ENCODE results near the gene PDCD4. TPM values are rescaled to one million over a fixed set of nuclear protein-coding genes. Genes with fewer than 3 reads are reported as not detected.
"Not testable (repeated sequence)": the region's sequence is repeated elsewhere in the genome, so short reads cannot be mapped to it uniquely, and the experiment has no call there.

Gene PDCD4
- total and polyA plus RNA-seq, 2 donors (not counting 3 experiments of a cell fraction or from before 2014, with no cell fraction given): 14.4 to 47.9 TPM

- H2AFZ ChIP-seq (ENCODE audit: low read depth, low read length); H3K4me2 ChIP-seq (ENCODE audit: insufficient read depth, low read length); dilution Hi-C loops (cut with MboI; ENCODE audit: extremely low pct_ligation_motif_present, low sequenced_read_pairs); BruUV-seq (replicated peaks); DNase-seq (ENCODE audit: low read depth, low spot score); H3K79me2 ChIP-seq (ENCODE audit: control insufficient read depth, insufficient read depth, low read length); H3K36me3 ChIP-seq (ENCODE audit: control insufficient read depth in 2 of 2, extremely low read depth in 1 of 2, insufficient read depth in 2 of 2, low read length in 2 of 2); H3K4me3 ChIP-seq (replicated peaks in 1 of 3; ENCODE audit: insufficient read depth in 1 of 3, low read depth in 1 of 3, low read length in 3 of 3); H3K9ac ChIP-seq (replicated peaks; ENCODE audit: extremely low read depth, insufficient read depth, low read length); POLR2A ChIA-PET; H3K27ac ChIP-seq (ENCODE audit: insufficient read depth, low read depth, low read length); H3K4me1 ChIP-seq (ENCODE audit: control insufficient read depth, extremely low read depth, insufficient read depth, low read length); H4K20me1 ChIP-seq (replicated peaks; ENCODE audit: control insufficient read depth, extremely low read depth, insufficient read depth, low read length); H3K27me3 ChIP-seq (ENCODE audit: control insufficient read depth in 2 of 2, insufficient read depth in 2 of 2, low read length in 2 of 2); H3K9me1 ChIP-seq (replicated peaks; ENCODE audit: control insufficient read depth, extremely low read depth, insufficient read depth, low read length); H3K9me3 ChIP-seq (replicated peaks; ENCODE audit: control insufficient read depth, insufficient read depth, low read length); FAIRE-seq: not testable (repeated sequence)
- intact Hi-C loops (cut with micrococcal nuclease): loop anchor here (5.0 kb wide), 2 partner anchors 413 to 518 kb away; no protein-coding TSS in a partner anchor
- CTCF ChIA-PET: interaction anchor here (1.5 kb wide), 1 partner anchor 22 kb away, joined by 3 read pairs; no protein-coding TSS in a partner anchor
Measured at GRCh38 chr10:110915600-110915999, 43.9 kb downstream of the PDCD4 start.

GRCh38 chr10:110916554-110917346, 45.0 kb downstream of the PDCD4 start:
- Histone ChIP-seq H3K9me1 (replicated peaks; ENCODE audit: control insufficient read depth, extremely low read depth, insufficient read depth, low read length) (no peaks in the 10 kb centered on the region), H3K9me3 (replicated peaks; ENCODE audit: control insufficient read depth, insufficient read depth, low read length) (no peaks in the 10 kb centered on the region), H3K4me3 (replicated peaks in 1 of 3; ENCODE audit: insufficient read depth in 1 of 3, low read depth in 1 of 3, low read length in 3 of 3) (no peak overlapping the region), H3K27ac (ENCODE audit: insufficient read depth, low read depth, low read length) (no peak overlapping the region), H3K4me2 (ENCODE audit: insufficient read depth, low read length) (no peak overlapping the region), H3K4me1 (ENCODE audit: control insufficient read depth, extremely low read depth, insufficient read depth, low read length) (peaks cover 17% of the 10 kb centered on the region), H4K20me1 (replicated peaks; ENCODE audit: control insufficient read depth, extremely low read depth, insufficient read depth, low read length) (no peaks in the 10 kb centered on the region), H3K36me3 (ENCODE audit: control insufficient read depth in 2 of 2, extremely low read depth in 1 of 2, insufficient read depth in 2 of 2, low read length in 2 of 2) (no peaks in the 10 kb centered on the region), H3K79me2 (ENCODE audit: control insufficient read depth, insufficient read depth, low read length) (peaks cover 13% of the 10 kb centered on the region), H3K9ac (replicated peaks; ENCODE audit: extremely low read depth, insufficient read depth, low read length) (no peak overlapping the region), H2AFZ (ENCODE audit: low read depth, low read length) (no peak overlapping the region), H3K27me3 (ENCODE audit: control insufficient read depth in 2 of 2, insufficient read depth in 2 of 2, low read length in 2 of 2) (no peaks in the 10 kb centered on the region)
- dilution Hi-C loops (cut with MboI; ENCODE audit: extremely low pct_ligation_motif_present, low sequenced_read_pairs) (no loop called here), intact Hi-C loops (cut with micrococcal nuclease) (loop anchor here (5.0 kb wide), 2 partner anchors 414 to 519 kb away; no protein-coding TSS in a partner anchor)
- no TSS peak for BruUV-seq (replicated peaks)
- TF ChIP-seq POLR2AphosphoS5 (IDR thresholded peaks at IDR 0.05; ENCODE audit: insufficient read depth, low read depth, low read length): no peak
- TF ChIP-seq MYC (IDR thresholded peaks at IDR 0.05; ENCODE audit: low read depth, low read length): no peak
- TF ChIP-seq EZH2 (IDR thresholded peaks at IDR 0.05; ENCODE audit: borderline replicate concordance, low read depth, low read length, severe bottlenecking): no peak
- TF ChIP-seq FOS (IDR thresholded peaks at IDR 0.05; ENCODE audit: borderline replicate concordance, insufficient read depth, low read length): no peak
- TF ChIP-seq CTCF (IDR thresholded peaks at IDR 0.05; ENCODE audit: extremely low read depth in 1 of 2, insufficient read depth in 1 of 2, low read depth in 1 of 2, low read length in 2 of 2): no peak
- TF ChIP-seq JUN (IDR thresholded peaks at IDR 0.05; ENCODE audit: borderline replicate concordance, insufficient read depth, insufficient read length, low read depth): no peak
- no peak for TF ChIP-seq POLR2A (IDR thresholded peaks at IDR 0.05; ENCODE audit: low read depth, low read length)
- no peak for TF ChIP-seq GATA2 (IDR thresholded peaks at IDR 0.05; ENCODE audit: insufficient read depth, insufficient read length, low read depth, low read length)
- TF ChIP-seq MAX (IDR thresholded peaks at IDR 0.05; ENCODE audit: insufficient read depth, insufficient read length): no peak
- FAIRE-seq (no peak), DNase-seq (ENCODE audit: low read depth, low spot score) (peak; percentile 12)
- ChIA-PET CTCF (no interaction called here), POLR2A (interaction anchor here (0.6 to 0.7 kb wide), 2 partner anchors 245 to 612 kb away, joined by 5 to 10 read pairs; no protein-coding TSS in a partner anchor)

Measured in endothelial cell of umbilical vein (primary cell).